ENCODE measurements around the gene ATP5F1A. TPM values are rescaled to one million over a fixed set of nuclear protein-coding genes. Genes with fewer than 3 reads are reported as not detected.

The ATP5F1A gene
- total and polyA plus RNA-seq, 2 of the 4 experiments (the other 2 are of a cell fraction), result 543 to 1,085 TPM

DNA sequence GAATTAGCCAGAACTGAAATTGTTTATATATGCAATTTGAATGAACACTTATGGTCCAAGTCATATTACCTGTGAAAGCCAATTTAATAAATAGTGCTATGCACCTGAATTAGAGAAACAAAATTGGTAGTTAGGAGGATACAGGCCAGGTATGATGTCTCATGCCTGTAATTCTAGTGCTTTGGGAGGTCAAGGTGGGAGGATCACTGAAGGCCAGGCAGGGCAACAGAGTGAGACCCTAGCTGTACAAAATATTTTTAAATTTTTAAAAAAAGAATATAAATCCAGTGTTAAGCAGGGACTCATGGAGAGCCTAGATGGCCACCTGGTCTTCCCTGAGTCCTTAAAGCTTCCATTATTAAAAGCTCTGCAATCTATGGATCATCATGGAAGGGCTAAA is 18.8 kb downstream of the ATP5F1A start:
- POLR2A ChIA-PET (ENCODE audit: unreplicated experiment), result no interaction called here
- Histone ChIP-seq H4K91ac (ENCODE audit: insufficient read depth, low read depth, low read length) (no peak overlapping the region), H3K23ac (ENCODE audit: low read depth, low read length) (no peak overlapping the region), H3K14ac (replicated peaks; ENCODE audit: low read depth, low read length) (no peak overlapping the region), H4K20me1 (ENCODE audit: insufficient read depth, low read length) (no peaks in the 10 kb centered on the region), H3K18ac (ENCODE audit: low read depth, low read length) (no peak overlapping the region), H2BK15ac (ENCODE audit: low read depth, low read length) (no peak overlapping the region), H2AK5ac (ENCODE audit: low read depth, low read length) (no peak overlapping the region), H2BK20ac (ENCODE audit: low read depth, low read length) (no peak overlapping the region), H3K9ac (ENCODE audit: low read depth, low read length) (no peak overlapping the region), H3K56ac (ENCODE audit: extremely low read depth, insufficient read depth, low read length) (no peak overlapping the region), H3K79me1 (ENCODE audit: low read depth in 1 of 2, low read length in 2 of 2) (peaks cover 6% of the 10 kb centered on the region in 2 experiments; a peak in 2 of 4 replicates), H4K8ac (ENCODE audit: low read depth in 2 of 2, low read length in 2 of 2) (no peak overlapping the region), H2BK5ac (ENCODE audit: low read depth, low read length, poor library complexity, severe bottlenecking) (no peak overlapping the region), H3K9me1 (ENCODE audit: insufficient read depth, low read length) (no peaks in the 10 kb centered on the region), H3K9me3 (ENCODE audit: control insufficient read depth, insufficient read depth, low read length) (no peaks in the 10 kb centered on the region), H3K36me3 (ENCODE audit: control insufficient read depth, insufficient read depth, low read length) (peaks cover 36% of the 10 kb centered on the region), H3K4ac (ENCODE audit: low read depth, low read length) (no peak overlapping the region), H3K4me2 (ENCODE audit: low read depth, low read length) (no peak overlapping the region), H2AK9ac (replicated peaks; ENCODE audit: low read depth, low read length, poor library complexity) (no peak overlapping the region), H3K27me3 (ENCODE audit: control insufficient read depth, insufficient read depth, low read length) (no peaks in the 10 kb centered on the region), H4K5ac (ENCODE audit: low read depth, low read length) (no peak overlapping the region), H2BK120ac (ENCODE audit: low read depth, low read length) (no peak overlapping the region), H3K27ac (ENCODE audit: insufficient read depth, low read length) (no peak overlapping the region), H3K4me3 (ENCODE audit: insufficient read depth, low read depth, low read length) (no peak overlapping the region), H2AFZ (replicated peaks; ENCODE audit: low read length, poor library complexity) (no peak overlapping the region), H3K4me1 (ENCODE audit: control insufficient read depth, insufficient read depth, low read length) (peaks cover 2% of the 10 kb centered on the region; the same call in 1 of the 2 replicates)
- DNase-seq (no peak), ATAC-seq (ENCODE audit: low read depth) (no peak)
- no TSS peak for BruUV-seq (replicated peaks)
- dilution Hi-C loops (cut with HindIII; ENCODE audit: low sequenced_read_pairs, unreplicated experiment), result no loop called here
- intact Hi-C loops (cut with micrococcal nuclease), result no loop called here
- in situ Hi-C loops (cut with MboI; ENCODE audit: low sequenced_read_pairs), result loop anchor here (10.0 kb wide), 1 partner anchor 415 kb away; no protein-coding TSS in a partner anchor
- CTCF ChIA-PET, result no interaction called here
- TF ChIP-seq SMC3 (IDR thresholded peaks at IDR 0.05; ENCODE audit: low read depth, low read length), result no peak
- no peak for TF ChIP-seq NFE2L2 (IDR thresholded peaks at IDR 0.05; ENCODE audit: low read depth, low read length)
- TF ChIP-seq MXI1 (IDR thresholded peaks at IDR 0.05; ENCODE audit: borderline replicate concordance, low read depth, low read length), result no peak
- TF ChIP-seq BHLHE40 (IDR thresholded peaks at IDR 0.05; ENCODE audit: low read depth, low read length), result no peak
- TF ChIP-seq CEBPB (IDR thresholded peaks at IDR 0.05; ENCODE audit: low read depth, low read length), result no peak

Data from IMR-90 (cell line).